ENCODE results near the gene SSBP3.

DNA sequence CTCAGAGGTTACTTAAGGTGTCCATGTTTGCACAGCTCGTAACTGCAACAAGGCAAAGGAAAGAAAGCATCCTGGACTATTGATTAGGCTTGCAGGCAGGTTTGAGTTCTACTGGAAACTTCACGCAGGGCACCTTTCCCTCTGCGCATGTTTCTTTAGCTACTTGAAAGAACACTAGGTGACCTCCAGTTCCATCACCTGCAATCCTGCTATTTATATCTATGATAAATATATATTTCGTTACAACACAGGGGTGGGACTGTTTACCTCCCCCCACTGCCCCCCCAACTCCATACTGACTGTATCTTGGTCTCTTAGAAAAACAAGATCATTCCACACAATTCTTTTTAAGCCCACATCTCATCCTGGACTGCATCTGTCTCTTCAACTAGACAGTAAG is 12.1 kb downstream of the SSBP3 start:
- TF ChIP-seq, protein P1, sequence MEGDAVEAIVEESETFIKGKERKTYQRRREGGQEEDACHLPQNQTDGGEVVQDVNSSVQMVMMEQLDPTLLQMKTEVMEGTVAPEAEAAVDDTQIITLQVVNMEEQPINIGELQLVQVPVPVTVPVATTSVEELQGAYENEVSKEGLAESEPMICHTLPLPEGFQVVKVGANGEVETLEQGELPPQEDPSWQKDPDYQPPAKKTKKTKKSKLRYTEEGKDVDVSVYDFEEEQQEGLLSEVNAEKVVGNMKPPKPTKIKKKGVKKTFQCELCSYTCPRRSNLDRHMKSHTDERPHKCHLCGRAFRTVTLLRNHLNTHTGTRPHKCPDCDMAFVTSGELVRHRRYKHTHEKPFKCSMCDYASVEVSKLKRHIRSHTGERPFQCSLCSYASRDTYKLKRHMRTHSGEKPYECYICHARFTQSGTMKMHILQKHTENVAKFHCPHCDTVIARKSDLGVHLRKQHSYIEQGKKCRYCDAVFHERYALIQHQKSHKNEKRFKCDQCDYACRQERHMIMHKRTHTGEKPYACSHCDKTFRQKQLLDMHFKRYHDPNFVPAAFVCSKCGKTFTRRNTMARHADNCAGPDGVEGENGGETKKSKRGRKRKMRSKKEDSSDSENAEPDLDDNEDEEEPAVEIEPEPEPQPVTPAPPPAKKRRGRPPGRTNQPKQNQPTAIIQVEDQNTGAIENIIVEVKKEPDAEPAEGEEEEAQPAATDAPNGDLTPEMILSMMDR (IDR thresholded peaks at IDR 0.05 in 2 of 3, conservative IDR thresholded peaks at IDR 0.05 in 1 of 3; ENCODE audit: borderline replicate concordance in 1 of 3, insufficient read depth in 1 of 3, low read depth in 2 of 3, low read length in 2 of 3): no peak
- TF ChIP-seq, protein P2, sequence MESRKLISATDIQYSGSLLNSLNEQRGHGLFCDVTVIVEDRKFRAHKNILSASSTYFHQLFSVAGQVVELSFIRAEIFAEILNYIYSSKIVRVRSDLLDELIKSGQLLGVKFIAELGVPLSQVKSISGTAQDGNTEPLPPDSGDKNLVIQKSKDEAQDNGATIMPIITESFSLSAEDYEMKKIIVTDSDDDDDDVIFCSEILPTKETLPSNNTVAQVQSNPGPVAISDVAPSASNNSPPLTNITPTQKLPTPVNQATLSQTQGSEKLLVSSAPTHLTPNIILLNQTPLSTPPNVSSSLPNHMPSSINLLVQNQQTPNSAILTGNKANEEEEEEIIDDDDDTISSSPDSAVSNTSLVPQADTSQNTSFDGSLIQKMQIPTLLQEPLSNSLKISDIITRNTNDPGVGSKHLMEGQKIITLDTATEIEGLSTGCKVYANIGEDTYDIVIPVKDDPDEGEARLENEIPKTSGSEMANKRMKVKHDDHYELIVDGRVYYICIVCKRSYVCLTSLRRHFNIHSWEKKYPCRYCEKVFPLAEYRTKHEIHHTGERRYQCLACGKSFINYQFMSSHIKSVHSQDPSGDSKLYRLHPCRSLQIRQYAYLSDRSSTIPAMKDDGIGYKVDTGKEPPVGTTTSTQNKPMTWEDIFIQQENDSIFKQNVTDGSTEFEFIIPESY (IDR thresholded peaks at IDR 0.05; ENCODE audit: extremely low read depth, insufficient replicate concordance, low read length): no peak
- TF ChIP-seq POLR2A (IDR thresholded peaks at IDR 0.05; ENCODE audit: borderline replicate concordance, extremely low read depth, insufficient read depth, insufficient read length) (no peak), EZH2 (IDR thresholded peaks at IDR 0.05) (no peak), SP1 (IDR thresholded peaks at IDR 0.05; ENCODE audit: low read depth) (no peak), TCF7L2 (IDR thresholded peaks at IDR 0.05; ENCODE audit: borderline replicate concordance, extremely low read depth, insufficient read depth, insufficient read length) (no peak), ATF3 (IDR thresholded peaks at IDR 0.05) (no peak), EZH2phosphoT487 (IDR thresholded peaks at IDR 0.05; ENCODE audit: borderline replicate concordance) (no peak), ZFX (IDR thresholded peaks at IDR 0.05) (no peak)
